Endodermal cell (in vitro differentiated cells): ENCODE results near the gene MACROH2A1. TPM values are rescaled to one million over a fixed set of nuclear protein-coding genes. Genes with fewer than 3 reads are reported as not detected.

Experiments
- DNase-seq: peaks from one replicate; pipeline ENCODE4 v3.0.0-alpha.2; 2017
- H3K27ac ChIP-seq: 2 replicates; pipeline ENCODE4 v1.5.1; 2013; ENCODE audit warnings: mild to moderate bottlenecking, low read depth, low read length, moderate library complexity
- H3K27me3 ChIP-seq: 2 replicates; pipeline ENCODE4 v1.6.1; 2013; ENCODE audit warnings: mild to moderate bottlenecking, low read length, moderate library complexity; ENCODE audit not compliant: insufficient read depth, control insufficient read depth, poor library complexity, severe bottlenecking
- H3K36me3 ChIP-seq: 2 replicates; pipeline ENCODE4 v1.7.0; 2013; ENCODE audit warnings: mild to moderate bottlenecking, low read length, moderate library complexity; ENCODE audit not compliant: control insufficient read depth, insufficient read depth
- H3K4me1 ChIP-seq: one replicate; pipeline ENCODE4 v1.7.0; 2013; ENCODE audit warnings: low read length; ENCODE audit not compliant: control insufficient read depth, insufficient read depth
- H3K4me3 ChIP-seq: 2 replicates; pipeline ENCODE4 v1.5.1; 2013; ENCODE audit warnings: mild to moderate bottlenecking, low read length, moderate library complexity
- H3K9ac ChIP-seq: 2 replicates; pipeline ENCODE4 v1.6.1; 2013; ENCODE audit warnings: mild to moderate bottlenecking, low read length, moderate library complexity; ENCODE audit not compliant: poor library complexity, severe bottlenecking; ENCODE audit errors: extremely low read depth
- H3K9me3 ChIP-seq: 2 replicates; pipeline ENCODE4 v1.6.1; 2013; ENCODE audit warnings: mild to moderate bottlenecking, low read length, moderate library complexity; ENCODE audit not compliant: control insufficient read depth
- H3K27ac Mint-ChIP-seq: 2 replicates; pipeline ENCODE4 v1.8.0; 2020; ENCODE audit warnings: mixed read lengths
- H3K27me3 Mint-ChIP-seq: 2 replicates; pipeline ENCODE4 v1.8.0; 2021; ENCODE audit warnings: mild to moderate bottlenecking, mixed read lengths; ENCODE audit not compliant: insufficient read depth
- H3K36me3 Mint-ChIP-seq: 2 replicates; pipeline ENCODE4 v1.8.0; 2020; ENCODE audit warnings: low read depth, mixed read lengths
- H3K4me1 Mint-ChIP-seq: 2 replicates; pipeline ENCODE4 v1.8.0; 2020; ENCODE audit warnings: mixed read lengths
- H3K4me3 Mint-ChIP-seq: 2 replicates; pipeline ENCODE4 v1.8.0; 2020; ENCODE audit warnings: mild to moderate bottlenecking, moderate library complexity, mixed read lengths
- H3K9me3 Mint-ChIP-seq: 2 replicates; pipeline ENCODE4 v1.8.0; 2020; ENCODE audit warnings: mild to moderate bottlenecking, mixed read lengths
- WGBS, 2 experiments: methylation state at CpG; one replicate each; pipeline versions ENCODE4 v1.1.5 to v1.1.7; 2013; ENCODE audit warnings: missing lambda C conversion rate in 2 of 2, mixed read lengths in 1 of 2; ENCODE audit not compliant: insufficient coverage in 1 of 2, insufficient read length in 1 of 2; 5-methylcytosine and 5-hydroxymethylcytosine counted together
- total RNA-seq, 2 donors: library from RNA; stranded (reverse); fragmentation: NEBNext Ultra II Directional in 1 of 2; extraction: Animal tissue kit (Norgen Biotek cat#: 25700) in 1 of 2; gene quantifications; 2 replicates in 1 of 2; 3 replicates in 1 of 2; pipeline ENCODE4 v1.2.1, GENCODE V29; 2021
- TF ChIP-seq, protein P1 (sequence below): fragments of 200-600 bp; sonication (generic); conservative IDR thresholded peaks from 2 replicates; pipeline ENCODE4 v1.5.0; 2021; ENCODE audit warnings: antibody characterized with exemption, mild to moderate bottlenecking

The MACROH2A1 gene
- total RNA-seq, 2 donors from 2014 or later = 256 to 288 TPM

DNA sequence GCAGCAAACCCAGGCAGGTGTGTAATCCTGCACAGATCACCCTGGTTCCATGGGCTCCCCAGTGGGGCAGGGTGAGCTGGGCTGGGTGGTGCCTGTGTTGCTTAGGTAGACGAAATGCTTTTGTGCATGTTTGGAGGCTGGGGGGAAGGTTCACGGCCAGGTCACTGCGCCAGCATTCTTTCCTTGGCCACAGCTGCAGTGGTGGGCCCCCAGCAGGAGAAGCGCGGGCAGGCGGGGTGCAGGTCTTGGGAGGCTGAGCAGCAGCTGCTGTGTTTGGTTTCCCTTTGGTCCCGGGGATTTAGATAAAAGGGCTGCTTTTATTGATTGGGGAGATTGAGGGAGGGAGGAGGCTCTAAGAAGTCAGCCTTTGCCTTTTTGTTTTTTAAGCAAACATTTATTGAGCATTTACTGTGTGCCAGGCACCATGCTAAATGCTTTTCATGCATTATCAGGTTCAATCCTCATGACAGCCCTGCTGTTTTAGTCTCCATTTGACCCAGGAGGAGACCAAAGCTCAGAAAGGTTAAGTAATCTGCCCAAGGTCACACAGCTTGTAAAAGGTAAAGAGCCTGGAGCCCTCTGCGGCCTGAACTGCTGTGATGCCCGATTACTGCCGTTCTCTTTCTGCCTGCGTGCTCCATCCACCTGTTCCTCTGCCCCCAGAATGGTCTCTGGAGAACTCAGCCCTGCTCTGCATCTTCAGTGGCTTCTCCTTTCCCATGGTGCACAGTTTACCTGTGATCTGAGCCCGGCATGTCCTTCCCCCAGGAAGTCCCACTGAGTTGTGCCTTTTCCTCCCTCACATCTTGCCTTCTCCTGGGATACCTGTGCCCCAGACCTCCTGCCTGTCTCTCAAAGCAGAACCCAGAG is 94.4 kb downstream of the MACROH2A1 start:
- H3K4me3 Mint-ChIP-seq = no peak overlapping the region
- peak; percentile 45 for DNase-seq

DNA sequence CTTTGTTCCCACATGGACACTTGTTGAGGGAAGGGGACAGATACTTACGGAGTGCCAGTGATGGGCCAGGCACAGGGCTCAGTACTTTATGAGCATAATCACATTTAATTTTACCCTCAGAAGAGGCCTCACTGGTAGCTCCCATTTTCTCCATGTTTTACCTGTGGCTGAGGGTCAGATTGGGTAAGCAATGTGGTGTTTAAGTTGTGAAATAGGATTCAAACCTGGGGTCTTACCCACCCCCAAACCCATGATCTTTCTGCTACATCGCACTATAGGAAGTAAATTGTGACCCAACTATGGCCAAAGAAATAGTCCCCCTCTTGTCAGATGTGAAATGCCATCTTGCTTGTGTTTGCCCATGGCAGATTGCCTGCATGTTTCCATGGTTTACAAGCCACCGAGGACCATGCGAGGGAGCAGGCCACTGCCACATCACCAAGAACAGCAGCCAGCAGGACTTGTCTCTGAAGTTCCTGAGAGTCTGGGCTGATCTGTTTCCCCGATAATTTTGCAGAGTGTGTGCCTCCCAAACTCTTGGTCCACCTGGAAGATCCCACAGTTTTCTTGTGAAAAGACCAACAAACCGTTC is 95.4 kb downstream of the MACROH2A1 start:
- H3K36me3 Mint-ChIP-seq = no peaks in the 10 kb centered on the region
- TF ChIP-seq, protein P1, sequence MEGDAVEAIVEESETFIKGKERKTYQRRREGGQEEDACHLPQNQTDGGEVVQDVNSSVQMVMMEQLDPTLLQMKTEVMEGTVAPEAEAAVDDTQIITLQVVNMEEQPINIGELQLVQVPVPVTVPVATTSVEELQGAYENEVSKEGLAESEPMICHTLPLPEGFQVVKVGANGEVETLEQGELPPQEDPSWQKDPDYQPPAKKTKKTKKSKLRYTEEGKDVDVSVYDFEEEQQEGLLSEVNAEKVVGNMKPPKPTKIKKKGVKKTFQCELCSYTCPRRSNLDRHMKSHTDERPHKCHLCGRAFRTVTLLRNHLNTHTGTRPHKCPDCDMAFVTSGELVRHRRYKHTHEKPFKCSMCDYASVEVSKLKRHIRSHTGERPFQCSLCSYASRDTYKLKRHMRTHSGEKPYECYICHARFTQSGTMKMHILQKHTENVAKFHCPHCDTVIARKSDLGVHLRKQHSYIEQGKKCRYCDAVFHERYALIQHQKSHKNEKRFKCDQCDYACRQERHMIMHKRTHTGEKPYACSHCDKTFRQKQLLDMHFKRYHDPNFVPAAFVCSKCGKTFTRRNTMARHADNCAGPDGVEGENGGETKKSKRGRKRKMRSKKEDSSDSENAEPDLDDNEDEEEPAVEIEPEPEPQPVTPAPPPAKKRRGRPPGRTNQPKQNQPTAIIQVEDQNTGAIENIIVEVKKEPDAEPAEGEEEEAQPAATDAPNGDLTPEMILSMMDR = no peak
- H3K9me3 Mint-ChIP-seq = no peaks in the 10 kb centered on the region
- WGBS, 2 experiments = 93 to 98% methylated on average over 4 to 5 of the region's 6 CpGs
- no peak overlapping the region for H3K4me3 Mint-ChIP-seq
- peaks cover 30% of the 10 kb centered on the region for H3K4me1 Mint-ChIP-seq
- Histone ChIP-seq H3K27ac (no peak overlapping the region), H3K9ac (no peak overlapping the region), H3K9me3 (no peaks in the 10 kb centered on the region), H3K4me3 (no peak overlapping the region), H3K36me3 (no peaks in the 10 kb centered on the region), H3K4me1 (peaks cover 26% of the 10 kb centered on the region), H3K27me3 (no peaks in the 10 kb centered on the region)
- DNase-seq = peak; percentile 30
- peaks cover 15% of the 10 kb centered on the region for H3K27me3 Mint-ChIP-seq
- no peak overlapping the region for H3K27ac Mint-ChIP-seq

More for the DNA sequence above, 94.4 kb downstream of the MACROH2A1 start:
- Histone ChIP-seq H3K9ac (no peak overlapping the region), H3K36me3 (no peaks in the 10 kb centered on the region), H3K27ac (no peak overlapping the region), H3K4me3 (no peak overlapping the region), H3K27me3 (no peaks in the 10 kb centered on the region), H3K4me1 (peaks cover 29% of the 10 kb centered on the region), H3K9me3 (no peaks in the 10 kb centered on the region)
- Mint-ChIP-seq H3K36me3 (no peaks in the 10 kb centered on the region), H3K27me3 (peaks cover 24% of the 10 kb centered on the region), H3K9me3 (no peaks in the 10 kb centered on the region), H3K4me1 (peaks cover 39% of the 10 kb centered on the region), H3K27ac (no peak overlapping the region)
- TF ChIP-seq, protein P1 = no peak
- 90 to 98% methylated on average over 6 to 12 of the region's 12 CpGs for WGBS, 2 experiments

DNA sequence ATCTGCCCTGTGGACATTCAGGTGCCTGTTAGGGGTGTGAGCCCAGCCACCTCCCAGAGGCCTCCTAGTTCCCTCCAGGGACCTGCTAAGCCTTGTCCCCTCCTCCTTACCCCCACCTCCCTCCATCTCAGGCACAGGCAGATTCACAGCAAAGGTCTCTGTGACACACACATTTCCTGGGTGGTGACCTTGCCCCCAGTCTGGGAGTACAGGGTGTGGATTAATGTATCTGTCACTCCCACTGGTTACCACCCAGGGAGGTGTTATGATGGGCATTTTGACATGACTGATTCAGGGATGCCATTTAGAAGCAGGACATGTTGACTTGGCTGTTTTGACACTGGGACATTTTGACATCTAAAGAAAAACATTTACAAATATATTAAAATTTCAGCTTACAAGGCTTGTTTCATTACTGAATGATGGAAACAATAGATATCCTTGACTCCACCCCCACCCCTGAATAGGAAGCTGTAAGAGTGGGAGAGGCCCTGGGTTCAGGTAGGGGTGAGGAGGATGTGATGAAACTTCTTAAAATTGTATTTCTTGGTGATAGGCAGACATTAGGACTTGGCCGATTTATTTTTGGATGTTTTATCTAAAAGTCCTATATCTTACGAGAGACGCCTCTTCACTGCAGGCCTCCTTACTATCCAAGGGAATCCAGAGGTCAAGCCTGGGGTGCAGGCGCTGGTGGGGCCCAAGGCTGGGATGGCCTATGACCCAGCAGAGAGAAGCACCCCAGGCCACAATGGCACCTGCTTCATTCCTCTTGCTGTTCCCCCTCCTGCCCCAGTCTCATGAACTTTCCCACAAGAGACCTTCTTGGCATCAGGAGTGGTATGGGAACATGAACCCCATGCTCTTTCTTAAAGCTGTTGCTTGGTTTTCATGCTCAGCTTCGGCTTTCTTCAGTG is 101.9 kb downstream of the MACROH2A1 start:
- TF ChIP-seq, protein P1 = no peak
- 86 to 92% methylated on average over 1 to 5 of the region's 5 CpGs for WGBS, 2 experiments
- Histone ChIP-seq H3K27ac (no peak overlapping the region), H3K36me3 (no peaks in the 10 kb centered on the region), H3K9ac (no peak overlapping the region), H3K4me3 (no peak overlapping the region), H3K27me3 (no peaks in the 10 kb centered on the region), H3K9me3 (no peaks in the 10 kb centered on the region), H3K4me1 (no peaks in the 10 kb centered on the region)
- Mint-ChIP-seq H3K27me3 (peaks cover 17% of the 10 kb centered on the region), H3K36me3 (no peaks in the 10 kb centered on the region), H3K9me3 (no peaks in the 10 kb centered on the region), H3K4me3 (no peak overlapping the region), H3K4me1 (no peaks in the 10 kb centered on the region), H3K27ac (no peak overlapping the region)
- DNase-seq = no peak
